Endothelial cell of umbilical vein (primary cell): ENCODE measurements around the gene RXYLT1. TPM values are rescaled to one million over a fixed set of nuclear protein-coding genes. Genes with fewer than 3 reads are reported as not detected.

Source experiments
- BruUV-seq: library from RNA; stranded (reverse); fragments of 400-500 nt; replicated peaks from 2 replicates; lab custom pipeline; 2021; lab: Mats Ljungman, UMichigan
- CTCF ChIA-PET: fragments of 300-600, 350-600 bp; sonication (Branson Sonifier 250); formaldehyde crosslinking; loops from one replicate; lab custom pipeline; 2021; ENCODE audit warnings: antibody characterized with exemption, inconsistent platforms; lab: Charles Lee
- POLR2A ChIA-PET: fragments of 300-600, 350-600 bp; sonication (Branson Sonifier 250); formaldehyde crosslinking; loops from one replicate; lab custom pipeline; 2021; ENCODE audit warnings: antibody characterized with exemption, inconsistent platforms; lab: Charles Lee
- DNase-seq: peaks from one replicate; pipeline ENCODE4 v3.0.0-alpha.2; 2011; ENCODE audit warnings: low read depth, low spot score
- FAIRE-seq: peaks from 2 replicates; lab custom pipeline; 2011; peaks lifted over from hg19 to GRCh38; lab: Jason Lieb, UNC
- H2AFZ ChIP-seq: 2 replicates; pipeline ENCODE4 v1.6.0; 2012; ENCODE audit warnings: low read depth, low read length, control low read depth, inconsistent platforms
- H3K27ac ChIP-seq: 2 replicates; pipeline ENCODE4 v1.5.1; 2011; ENCODE audit warnings: low read depth, mild to moderate bottlenecking, control low read depth, low read length, moderate library complexity; ENCODE audit not compliant: insufficient read depth
- H3K27me3 ChIP-seq, 2 experiments: 2 replicates each; pipeline versions ENCODE4 v1.6.0 to v1.6.1; 2011; ENCODE audit warnings: low read length in 2 of 2, mixed read lengths in 1 of 2; ENCODE audit not compliant: control insufficient read depth in 2 of 2, insufficient read depth in 2 of 2
- H3K36me3 ChIP-seq, 2 experiments: 2 replicates in 1 of 2; 3 replicates in 1 of 2; pipeline ENCODE4 v1.5.1; 2011; ENCODE audit warnings: low read length in 2 of 2, mild to moderate bottlenecking in 1 of 2, moderate library complexity in 1 of 2; ENCODE audit not compliant: control insufficient read depth in 2 of 2, insufficient read depth in 2 of 2; ENCODE audit errors: extremely low read depth in 1 of 2
- H3K4me1 ChIP-seq: 3 replicates; pipeline ENCODE4 v1.5.1; 2011; ENCODE audit warnings: mild to moderate bottlenecking, low read length; ENCODE audit not compliant: control insufficient read depth, insufficient read depth; ENCODE audit errors: extremely low read depth
- H3K4me2 ChIP-seq: 2 replicates; pipeline ENCODE4 v1.6.1; 2011; ENCODE audit warnings: low read length, control low read depth, mixed read lengths; ENCODE audit not compliant: insufficient read depth
- H3K4me3 ChIP-seq, 3 experiments: fragments of 200-600 bp in 1 of 3; sonication (generic), shearing (Covaris generic) in 1 of 3; replicated peaks in 1 of 3; 2 replicates each; pipeline ENCODE4 v1.5.1; 2011 to 2016; ENCODE audit warnings: control low read depth in 3 of 3, low read length in 3 of 3, mild to moderate bottlenecking in 2 of 3, inconsistent platforms in 1 of 3, low read depth in 1 of 3, moderate library complexity in 1 of 3; ENCODE audit not compliant: insufficient read depth in 1 of 3
- H3K79me2 ChIP-seq: 2 replicates; pipeline ENCODE4 v1.6.0; 2012; ENCODE audit warnings: low read length, inconsistent platforms; ENCODE audit not compliant: control insufficient read depth, insufficient read depth
- H3K9ac ChIP-seq: replicated peaks from 2 replicates; pipeline ENCODE3; 2011; ENCODE audit warnings: low read length, control low read depth; ENCODE audit not compliant: insufficient read depth; ENCODE audit errors: extremely low read depth
- H3K9me1 ChIP-seq: replicated peaks from 3 replicates; pipeline ENCODE4 v1.6.0; 2011; ENCODE audit warnings: mild to moderate bottlenecking, low read length; ENCODE audit not compliant: control insufficient read depth, insufficient read depth; ENCODE audit errors: extremely low read depth
- H3K9me3 ChIP-seq: replicated peaks from 2 replicates; pipeline ENCODE4 v1.5.1; 2012; ENCODE audit warnings: low read length, inconsistent platforms; ENCODE audit not compliant: control insufficient read depth, insufficient read depth
- H4K20me1 ChIP-seq: replicated peaks from 2 replicates; pipeline ENCODE3; 2011; ENCODE audit warnings: mild to moderate bottlenecking, low read length; ENCODE audit not compliant: control insufficient read depth, insufficient read depth; ENCODE audit errors: extremely low read depth
- EZH2 ChIP-seq: IDR thresholded peaks from 2 replicates; pipeline ENCODE4 v1.6.1; 2012; ENCODE audit warnings: borderline replicate concordance, low read depth, mild to moderate bottlenecking, moderate library complexity, low read length, inconsistent platforms; ENCODE audit not compliant: severe bottlenecking
- FOS ChIP-seq: IDR thresholded peaks from 2 replicates; pipeline ENCODE4 v1.6.1; 2011; ENCODE audit warnings: mild to moderate bottlenecking, low read length, moderate library complexity, borderline replicate concordance; ENCODE audit not compliant: insufficient read depth
- GATA2 ChIP-seq: IDR thresholded peaks from 2 replicates; pipeline ENCODE4 v1.7.0; 2011; ENCODE audit warnings: low read depth, mild to moderate bottlenecking, moderate library complexity, mixed read lengths, low read length; ENCODE audit not compliant: insufficient read length, insufficient read depth
- JUN ChIP-seq: IDR thresholded peaks from 2 replicates; pipeline ENCODE4 v1.6.1; 2011; ENCODE audit warnings: borderline replicate concordance, low read depth; ENCODE audit not compliant: insufficient read length, insufficient read depth
- MYC ChIP-seq: IDR thresholded peaks from one replicate; pipeline ENCODE4 v1.6.1; 2011; ENCODE audit warnings: mild to moderate bottlenecking, low read depth, low read length
- POLR2A ChIP-seq: IDR thresholded peaks from 2 replicates; pipeline ENCODE4 v1.6.1; 2012; ENCODE audit warnings: low read depth, mild to moderate bottlenecking, control low read depth, low read length
- POLR2AphosphoS5 ChIP-seq: IDR thresholded peaks from 2 replicates; pipeline ENCODE4 v1.6.1; 2012; ENCODE audit warnings: low read depth, mild to moderate bottlenecking, control low read depth, low read length, moderate library complexity; ENCODE audit not compliant: insufficient read depth
- dilution Hi-C: fragments of 300-500 bp; cut with MboI; formaldehyde crosslinking; loops from one replicate; pipeline ENCODE4 v1.15.0; 2019; ENCODE audit warnings: low sequenced_read_pairs; ENCODE audit not compliant: extremely low pct_ligation_motif_present
- intact Hi-C: fragments of 100-400 bp; cut with micrococcal nuclease; formaldehyde crosslinking; loops from one replicate; pipeline ENCODE4 v1.10.0; 2022
- polyA plus RNA-seq, 4 experiments: library from polyadenylated mRNA; depleted of rRNA in 3 of 4; stranded (reverse) in 3 of 4; unstranded in 1 of 4; fragments of >200 nt; gene quantifications; 2 replicates each; pipeline versions ENCODE4 v1.2.1 to v1.2.3, GENCODE V29; 2011 to 2012; ENCODE audit warnings: missing spikeins in 1 of 4
- total RNA-seq: library from RNA; stranded (reverse); gene quantifications from 2 replicates; pipeline ENCODE4 v1.2.3, GENCODE V29; 2021
- TF ChIP-seq, protein P1 (sequence below): IDR thresholded peaks from 2 replicates; pipeline ENCODE4 v1.6.1; 2011; ENCODE audit not compliant: insufficient read depth, insufficient read length
- TF ChIP-seq, protein P2 (sequence below), 2 donors: IDR thresholded peaks; 1 replicate in 1 of 2; 2 replicates in 1 of 2; pipeline ENCODE4 v1.5.1; 2011; ENCODE audit warnings: low read length in 2 of 2, mild to moderate bottlenecking in 2 of 2, moderate library complexity in 2 of 2, control low read depth in 1 of 2, inconsistent platforms in 1 of 2, low read depth in 1 of 2; ENCODE audit not compliant: insufficient read depth in 1 of 2; ENCODE audit errors: extremely low read depth in 1 of 2

RXYLT1 gene
- total and polyA plus RNA-seq, 2 donors (not counting 3 experiments of a cell fraction or from before 2014, with no cell fraction given), result 8.1 to 13.1 TPM

DNA sequence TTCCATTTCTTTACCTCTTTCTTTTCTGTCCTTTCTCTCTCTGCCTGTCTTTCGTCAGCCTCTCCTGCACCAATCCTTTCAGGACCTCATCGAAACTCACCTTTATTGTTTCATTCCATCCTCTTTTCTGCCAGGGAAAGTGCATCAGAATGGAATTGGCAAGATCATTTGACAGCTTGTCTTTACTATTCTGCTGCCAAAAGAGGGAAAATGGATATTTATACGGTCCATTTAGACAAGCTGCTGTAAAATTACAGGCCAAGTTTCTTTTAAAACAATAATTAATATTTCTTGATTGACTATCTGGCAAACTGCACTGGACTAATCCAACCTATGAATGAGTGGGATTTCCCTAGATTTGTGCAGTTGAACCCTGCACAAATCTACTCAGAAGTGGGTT is 57.2 kb downstream of the RXYLT1 start:
- H3K9me1 ChIP-seq, result no peaks in the 10 kb centered on the region
- ChIA-PET POLR2A (no interaction called here), CTCF (interaction anchor here (1.0 to 7.0 kb wide), 4 partner anchors 345 to 421 kb away, joined by 4 to 146 read pairs (median 5); no protein-coding TSS in a partner anchor)
- TF ChIP-seq MYC (no peak), EZH2 (no peak), GATA2 (no peak), FOS (no peak), POLR2A (no peak), JUN (no peak), POLR2AphosphoS5 (no peak)
- TF ChIP-seq, protein P1, sequence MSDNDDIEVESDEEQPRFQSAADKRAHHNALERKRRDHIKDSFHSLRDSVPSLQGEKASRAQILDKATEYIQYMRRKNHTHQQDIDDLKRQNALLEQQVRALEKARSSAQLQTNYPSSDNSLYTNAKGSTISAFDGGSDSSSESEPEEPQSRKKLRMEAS, result no peak
- TF ChIP-seq, protein P2, sequence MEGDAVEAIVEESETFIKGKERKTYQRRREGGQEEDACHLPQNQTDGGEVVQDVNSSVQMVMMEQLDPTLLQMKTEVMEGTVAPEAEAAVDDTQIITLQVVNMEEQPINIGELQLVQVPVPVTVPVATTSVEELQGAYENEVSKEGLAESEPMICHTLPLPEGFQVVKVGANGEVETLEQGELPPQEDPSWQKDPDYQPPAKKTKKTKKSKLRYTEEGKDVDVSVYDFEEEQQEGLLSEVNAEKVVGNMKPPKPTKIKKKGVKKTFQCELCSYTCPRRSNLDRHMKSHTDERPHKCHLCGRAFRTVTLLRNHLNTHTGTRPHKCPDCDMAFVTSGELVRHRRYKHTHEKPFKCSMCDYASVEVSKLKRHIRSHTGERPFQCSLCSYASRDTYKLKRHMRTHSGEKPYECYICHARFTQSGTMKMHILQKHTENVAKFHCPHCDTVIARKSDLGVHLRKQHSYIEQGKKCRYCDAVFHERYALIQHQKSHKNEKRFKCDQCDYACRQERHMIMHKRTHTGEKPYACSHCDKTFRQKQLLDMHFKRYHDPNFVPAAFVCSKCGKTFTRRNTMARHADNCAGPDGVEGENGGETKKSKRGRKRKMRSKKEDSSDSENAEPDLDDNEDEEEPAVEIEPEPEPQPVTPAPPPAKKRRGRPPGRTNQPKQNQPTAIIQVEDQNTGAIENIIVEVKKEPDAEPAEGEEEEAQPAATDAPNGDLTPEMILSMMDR (IDR thresholded peaks at IDR 0.05; ENCODE audit: extremely low read depth in 1 of 2, insufficient read depth in 1 of 2, low read depth in 1 of 2, low read length in 2 of 2), result no peak
- H3K9ac ChIP-seq, result no peak overlapping the region
- no peaks in the 10 kb centered on the region for H4K20me1 ChIP-seq
- H3K36me3 ChIP-seq, result no peaks in the 10 kb centered on the region
- H3K4me3 ChIP-seq, result no peak overlapping the region
- H3K79me2 ChIP-seq, result no peaks in the 10 kb centered on the region
- no peak overlapping the region for H2AFZ ChIP-seq
- dilution Hi-C loops, result no loop called here
- intact Hi-C loops, result no loop called here
- no TSS peak for BruUV-seq
- no peaks in the 10 kb centered on the region for H3K9me3 ChIP-seq
- no peak overlapping the region for H3K4me2 ChIP-seq
- FAIRE-seq, result no peak
- no peak for DNase-seq
- no peaks in the 10 kb centered on the region for H3K4me1 ChIP-seq
- H3K27ac ChIP-seq, result no peak overlapping the region
- H3K27me3 ChIP-seq, result peaks cover 2% of the 10 kb centered on the region in 2 experiments
